Activated T-helper 1 cell treated with Interleukin-2 at 50 U/mL for 16 hours (primary cell): ENCODE data around the gene WBP1L.
"Not testable (repeated sequence)": the region's sequence is repeated elsewhere in the genome, so short reads cannot be mapped to it uniquely, and the experiment has no call there.

ENCODE experiments used
- DNase-seq: peaks from one replicate; pipeline ENCODE4 v3.0.0-alpha.2; 2020; ENCODE audit warnings: low read depth

WBP1L gene

GRCh38 chr10:102841827-102842345, 98.1 kb downstream of the WBP1L start:
- DNase-seq: no peak

GRCh38 chr10:102843139-102843538, 99.4 kb downstream of the WBP1L start:
- not testable (repeated sequence) for DNase-seq

GRCh38 chr10:102844190-102844776, 100.5 kb downstream of the WBP1L start:
- DNase-seq: not testable (repeated sequence)

- no peak for DNase-seq
Measured at GRCh38 chr10:102845352-102845902, 101.7 kb downstream of the WBP1L start.

- DNase-seq: no peak
Measured at GRCh38 chr10:102850025-102850518, 106.3 kb downstream of the WBP1L start.

GRCh38 chr10:102853237-102853636, 109.5 kb downstream of the WBP1L start:
- DNase-seq: not testable (repeated sequence)

- DNase-seq: not testable (repeated sequence)
Measured at GRCh38 chr10:102855731-102856436, 112.1 kb downstream of the WBP1L start.

GRCh38 chr10:102856758-102857424, 113.1 kb downstream of the WBP1L start:
- DNase-seq: no peak

- DNase-seq: no peak
Measured at GRCh38 chr10:102859911-102860310, 116.2 kb downstream of the WBP1L start.

GRCh38 chr10:102863660-102864059, 119.9 kb downstream of the WBP1L start:
- no peak for DNase-seq

GRCh38 chr10:102865620-102866019, 121.9 kb downstream of the WBP1L start:
- no peak for DNase-seq
